Measurements from ENCODE around the gene TTC28.

- TF ChIP-seq CTCF (IDR thresholded peaks at IDR 0.05) = peak; percentile 98
- TF ChIP-seq EZH2 (IDR thresholded peaks at IDR 0.05) = no peak
- TF ChIP-seq EZH2phosphoT487 (IDR thresholded peaks at IDR 0.05) = no peak
These were observed 627.8 kb downstream of the TTC28 start for GRCh38 chr22:28051787-28052356.
